Forelimb muscle (tissue), 1 donor: ENCODE measurements around the gene SDC4. TPM values are rescaled to one million over a fixed set of nuclear protein-coding genes. Genes with fewer than 3 reads are reported as not detected.

Source experiments
- DNase-seq: peaks from one replicate; pipeline ENCODE4 v3.0.0-alpha.2; 2013; ENCODE audit warnings: low read depth
- polyA plus RNA-seq: library from polyadenylated mRNA; unstranded; fragments of 120-200 nt; gene quantifications from one replicate; pipeline ENCODE4 v1.2.1, GENCODE V29; 2013; ENCODE audit not compliant: insufficient read length

The SDC4 gene, protein sequence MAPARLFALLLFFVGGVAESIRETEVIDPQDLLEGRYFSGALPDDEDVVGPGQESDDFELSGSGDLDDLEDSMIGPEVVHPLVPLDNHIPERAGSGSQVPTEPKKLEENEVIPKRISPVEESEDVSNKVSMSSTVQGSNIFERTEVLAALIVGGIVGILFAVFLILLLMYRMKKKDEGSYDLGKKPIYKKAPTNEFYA
- polyA plus RNA-seq = 8.5 TPM

DNA sequence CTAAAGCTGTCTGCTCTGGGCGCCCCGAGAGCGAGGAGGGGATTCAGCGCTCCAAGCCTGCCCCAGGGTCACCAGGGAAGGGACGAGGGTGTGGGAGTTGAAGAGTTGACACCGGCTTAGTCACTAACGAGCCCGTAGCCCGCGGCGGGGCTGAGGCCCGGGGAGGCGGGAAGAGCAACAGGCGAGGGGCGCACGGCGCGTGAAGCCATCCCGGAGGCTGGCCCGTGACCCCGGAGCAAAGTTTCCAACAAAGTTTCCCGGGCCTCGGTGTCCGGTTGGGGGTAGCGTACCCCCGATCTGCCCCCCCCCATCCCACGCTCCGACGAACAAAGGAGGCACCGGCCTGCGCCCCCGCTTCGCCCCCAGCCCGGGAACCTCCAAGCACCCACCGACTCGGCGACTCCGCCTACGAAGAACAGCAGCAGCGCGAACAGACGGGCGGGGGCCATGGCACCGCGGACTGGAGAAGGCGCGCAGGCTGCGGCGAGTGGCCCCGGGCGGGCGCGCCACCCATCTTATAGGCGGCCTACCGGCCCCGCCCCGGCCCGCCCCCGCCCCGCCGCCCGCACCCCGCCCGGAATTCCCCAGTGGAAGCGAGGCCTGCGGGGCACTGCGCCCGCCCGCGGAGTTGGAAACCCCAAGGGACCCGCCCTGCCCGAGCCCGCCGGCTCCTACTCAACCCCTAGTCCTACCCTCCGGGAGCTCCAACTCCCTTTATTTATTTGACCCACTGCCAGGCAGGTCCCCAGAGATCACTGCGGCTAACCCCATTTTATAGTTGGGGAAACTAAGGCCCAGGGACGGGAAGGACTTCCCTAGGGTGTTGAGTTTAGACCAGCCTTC lies at the start of gene SDC4:
Gene SDC4, minus strand, starts transcription at position 489 of the 843 bp plus-strand sequence. Its CDS starts 40 bp downstream, at position 449.
- no peak for DNase-seq

DNA sequence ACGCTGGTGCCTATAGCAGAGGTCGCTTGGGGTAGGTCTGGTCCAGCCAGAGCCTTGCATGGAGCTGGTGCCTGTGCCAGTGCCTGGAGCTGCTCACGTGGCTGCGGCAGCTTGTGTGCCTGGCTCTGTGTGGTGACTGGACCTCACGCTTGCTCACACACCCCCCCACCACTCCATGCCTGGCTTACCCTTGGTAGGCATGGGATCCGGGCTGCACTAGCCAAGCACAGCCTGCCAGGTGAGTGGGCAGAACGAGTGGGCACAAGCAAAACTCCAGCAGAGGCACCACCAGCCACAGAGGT lies 46.8 kb upstream of the SDC4 start:
- no peak for DNase-seq

DNA sequence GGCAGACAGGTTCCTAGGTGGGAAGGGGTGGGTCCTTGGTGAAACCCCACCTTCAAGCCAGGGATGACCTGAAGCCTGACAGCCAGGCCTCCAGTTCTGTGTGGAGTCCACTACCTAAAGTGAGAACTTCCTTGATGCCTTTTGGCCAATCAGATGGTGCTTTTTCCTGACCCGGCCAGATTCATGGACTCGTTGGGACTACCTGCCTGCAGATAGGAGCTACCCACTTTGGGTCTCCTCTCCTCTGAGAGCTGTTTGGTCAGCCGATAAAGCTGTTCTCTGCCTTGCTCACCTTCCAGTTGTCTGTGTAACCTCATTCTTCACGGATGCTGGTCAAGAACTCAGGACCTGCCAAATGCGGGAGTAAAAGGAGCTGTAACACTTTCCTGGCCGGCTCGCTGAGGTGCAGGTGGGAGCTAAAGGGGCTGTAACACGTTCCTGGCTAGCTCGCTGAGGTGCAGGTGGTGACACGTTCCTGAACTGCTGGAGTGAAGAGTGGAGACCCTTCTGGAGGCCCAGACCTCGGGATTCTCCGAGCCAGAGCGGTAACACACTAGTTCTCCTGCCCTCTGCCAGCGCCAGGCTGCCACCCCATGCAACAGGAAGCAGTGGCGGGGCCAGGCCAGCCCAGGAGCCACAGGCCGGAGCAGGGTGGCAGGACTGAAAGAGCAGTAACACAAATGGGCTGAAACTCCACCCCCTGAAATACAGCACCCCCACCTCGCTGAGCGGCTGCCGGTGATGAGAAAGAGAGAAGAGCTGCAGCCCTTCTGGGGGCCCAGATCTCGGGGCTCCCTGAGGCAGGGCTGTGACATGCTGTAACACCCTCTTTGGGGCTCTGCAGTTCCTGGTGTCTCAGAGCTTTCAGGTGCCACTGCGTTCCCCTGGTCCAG lies 46.2 kb upstream of the SDC4 start:
- no peak for DNase-seq

DNA sequence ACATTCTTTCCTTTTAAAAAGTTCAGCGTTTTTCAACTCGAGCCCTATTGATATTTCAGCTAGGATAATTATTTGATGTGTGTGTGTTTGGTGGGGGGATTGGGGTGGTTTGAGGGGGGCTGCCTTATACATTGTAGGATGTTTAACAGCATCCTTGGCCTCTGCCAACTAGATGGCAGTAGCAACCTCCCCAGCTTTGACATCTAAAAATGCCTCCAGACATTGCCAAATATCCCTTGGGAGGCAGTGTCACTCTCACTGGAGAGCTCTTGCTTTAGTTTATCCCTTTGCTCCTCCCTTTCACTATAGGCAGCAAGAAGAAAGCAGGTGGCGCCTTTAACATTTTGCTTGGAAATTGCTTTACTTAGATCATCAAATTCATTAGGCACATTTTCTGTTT lies 44.5 kb upstream of the SDC4 start:
- no peak for DNase-seq

DNA sequence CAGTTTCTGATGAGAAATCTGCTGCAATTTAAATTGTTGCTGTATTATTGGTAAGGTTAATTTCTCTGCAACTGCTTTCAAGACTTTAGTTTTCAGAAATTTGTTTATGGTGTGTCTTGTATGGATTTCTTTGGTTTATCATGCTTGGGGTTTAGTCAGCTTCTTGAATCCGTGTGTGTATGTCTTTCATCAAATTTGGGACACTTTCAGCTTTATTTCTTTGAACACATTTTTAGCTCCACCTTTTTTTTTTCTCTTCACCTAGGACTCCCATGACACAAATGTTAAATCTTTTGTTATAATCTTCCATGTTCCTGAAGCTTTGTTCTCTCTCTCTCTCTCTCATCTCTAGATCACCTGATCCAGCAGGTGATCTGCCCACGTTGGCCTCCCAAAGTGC lies 43.3 kb upstream of the SDC4 start:
- no peak for DNase-seq

DNA sequence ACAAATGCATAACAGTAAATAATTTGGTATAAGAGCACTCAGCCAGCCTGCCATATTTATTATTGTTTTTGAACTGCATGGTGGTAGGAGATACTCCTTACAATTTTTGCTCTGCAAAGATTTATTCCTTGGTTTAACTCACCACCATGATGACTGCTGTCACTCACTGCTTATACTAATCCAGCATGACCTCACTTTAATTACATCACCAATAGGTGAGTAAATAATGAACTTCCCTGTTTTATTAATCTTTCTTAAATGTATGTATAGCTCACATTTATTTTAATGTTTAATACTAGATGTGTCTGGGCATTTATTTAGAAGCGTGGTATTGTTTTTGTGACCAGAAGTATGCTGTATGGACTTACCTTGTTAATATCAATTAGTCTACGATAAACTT lies 42.7 kb upstream of the SDC4 start:
- DNase-seq = no peak

DNA sequence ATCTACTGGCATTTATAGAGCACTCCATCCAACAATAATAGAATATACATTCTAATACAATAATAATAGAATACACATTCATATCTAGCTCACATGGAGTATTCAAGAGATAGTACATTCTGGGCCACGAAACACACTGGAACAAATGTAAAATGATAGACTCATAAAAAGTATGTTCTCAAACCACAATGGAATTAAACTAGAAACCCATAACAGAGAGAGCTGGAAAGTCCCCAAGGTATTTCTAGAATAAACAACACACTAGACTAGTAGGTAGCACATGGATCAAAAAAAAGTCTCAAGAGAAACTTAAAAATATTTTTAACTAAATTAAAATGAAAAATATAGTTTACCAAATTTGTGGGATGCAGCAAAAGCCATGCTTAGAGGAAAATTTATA lies 39.0 kb upstream of the SDC4 start:
- DNase-seq = no peak

DNA sequence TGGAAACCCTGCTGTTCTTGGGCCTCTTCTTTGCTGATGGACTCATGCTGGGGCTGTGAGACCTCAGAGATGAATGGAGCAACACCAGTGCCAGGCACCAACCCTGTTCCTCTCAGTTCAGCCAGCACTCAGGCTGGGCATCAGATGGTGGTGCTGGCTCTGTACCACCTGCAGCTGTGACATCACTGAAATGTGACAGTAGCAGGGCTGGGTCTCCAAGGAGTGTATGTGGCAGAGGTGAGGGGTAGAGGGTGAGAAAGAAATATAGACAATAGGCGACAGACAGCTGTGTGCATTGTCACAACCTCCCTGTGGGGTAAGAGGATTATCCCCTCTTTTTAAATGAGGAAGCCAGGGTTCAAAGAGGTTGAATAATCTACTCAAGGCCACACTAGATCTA lies 30.0 kb upstream of the SDC4 start, which contains the start of gene TP53TG5:
Gene TP53TG5, minus strand, starts transcription at position 135 of the 400 bp plus-strand sequence. Its CDS starts 89 bp downstream, at position 46.
- DNase-seq = no peak

DNA sequence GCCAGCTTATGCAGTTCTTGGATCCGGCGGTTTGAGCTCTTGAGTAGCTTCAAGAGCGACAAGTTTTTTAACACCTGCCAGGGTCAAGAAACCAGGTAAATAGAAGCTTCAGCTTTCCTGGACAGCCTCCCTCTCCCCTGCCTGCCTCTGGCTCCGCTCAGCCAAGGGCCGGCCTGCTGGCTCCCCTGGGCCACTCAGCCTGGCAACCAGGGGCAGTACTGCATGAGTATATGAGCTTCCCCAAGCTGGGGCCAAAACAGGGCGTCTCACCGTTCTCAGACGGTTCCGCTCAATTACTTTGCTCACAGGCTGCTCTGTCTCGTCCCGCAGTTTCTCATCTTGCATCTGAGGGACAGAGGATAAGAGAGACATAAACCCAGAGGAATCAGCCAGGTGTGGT lies 29.0 kb upstream of the SDC4 start:
- DNase-seq = no peak

DNA sequence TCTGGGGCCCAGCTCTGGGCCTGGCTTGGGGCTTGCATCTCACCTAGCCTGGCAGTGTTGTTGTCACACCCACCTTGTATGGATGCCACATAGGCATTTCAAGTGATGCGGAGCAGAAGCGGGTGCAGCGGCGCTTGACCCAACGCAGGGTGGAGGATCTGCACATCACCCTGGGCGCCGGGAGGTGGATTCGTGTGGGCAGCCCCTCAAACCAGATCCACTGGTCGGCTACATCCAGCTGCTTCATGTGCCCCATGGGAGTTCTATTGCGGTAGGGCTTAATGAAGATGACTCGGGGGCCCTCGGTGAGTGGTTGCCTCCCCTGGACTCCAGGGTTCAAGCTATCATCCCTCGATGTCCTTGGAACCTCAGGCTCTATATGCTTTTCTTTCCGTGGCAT lies 26.7 kb upstream of the SDC4 start:
- DNase-seq = no peak

DNA sequence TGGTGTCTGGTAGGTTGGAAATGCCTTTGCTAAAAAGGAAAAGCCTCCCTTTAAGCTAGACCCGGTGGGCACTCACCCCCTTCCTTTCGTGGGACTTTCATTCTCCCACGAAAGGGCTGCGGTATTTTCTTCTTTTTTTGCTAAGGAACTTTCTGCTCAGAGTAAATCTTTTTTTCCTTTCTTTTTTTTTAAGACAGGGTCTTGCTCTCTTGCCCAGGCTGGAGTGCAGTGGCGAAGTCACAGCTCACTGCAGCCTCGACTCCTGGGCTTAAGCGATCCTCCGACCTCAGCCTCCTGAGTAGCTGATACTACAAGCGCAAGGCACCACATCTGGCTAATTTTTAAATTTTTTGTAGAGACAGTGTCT lies 25.9 kb upstream of the SDC4 start:
- no peak for DNase-seq

DNA sequence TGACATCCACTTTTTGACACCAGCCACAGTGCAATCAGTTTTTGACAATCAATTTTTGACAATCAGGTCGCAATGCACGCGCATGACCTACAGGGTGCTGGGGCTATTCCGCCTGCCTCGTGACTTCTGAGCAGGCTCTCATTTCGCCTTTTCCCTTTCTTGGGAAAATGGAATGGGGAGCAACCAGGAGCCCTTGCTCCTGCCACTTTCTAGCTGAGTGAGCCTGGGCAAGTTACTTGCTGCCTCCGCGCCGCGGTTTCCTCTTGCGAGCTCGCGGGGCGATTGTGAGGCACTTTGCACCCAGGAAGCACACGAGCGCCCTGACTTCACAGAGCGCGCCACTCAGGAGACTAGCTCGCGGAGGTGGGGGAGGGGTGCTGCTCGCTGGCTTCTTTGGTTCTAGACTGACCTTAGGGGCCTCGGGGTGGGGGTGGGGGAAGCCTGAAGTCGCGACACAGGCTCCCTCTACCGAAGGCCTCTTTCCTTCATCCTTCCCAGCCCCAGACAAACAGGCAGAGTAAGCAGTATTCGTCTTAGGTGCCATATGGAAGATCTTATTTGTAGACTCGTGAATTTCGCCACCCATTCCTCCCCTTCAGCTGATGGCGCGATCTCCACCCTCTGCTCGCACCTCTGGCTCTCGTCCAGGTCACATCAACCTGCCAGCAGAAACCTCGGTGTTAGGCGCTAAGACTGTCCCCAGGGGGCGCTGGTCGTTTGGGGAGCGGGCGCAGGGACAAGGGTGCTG lies 25.3 kb upstream of the SDC4 start:
- DNase-seq = no peak

DNA sequence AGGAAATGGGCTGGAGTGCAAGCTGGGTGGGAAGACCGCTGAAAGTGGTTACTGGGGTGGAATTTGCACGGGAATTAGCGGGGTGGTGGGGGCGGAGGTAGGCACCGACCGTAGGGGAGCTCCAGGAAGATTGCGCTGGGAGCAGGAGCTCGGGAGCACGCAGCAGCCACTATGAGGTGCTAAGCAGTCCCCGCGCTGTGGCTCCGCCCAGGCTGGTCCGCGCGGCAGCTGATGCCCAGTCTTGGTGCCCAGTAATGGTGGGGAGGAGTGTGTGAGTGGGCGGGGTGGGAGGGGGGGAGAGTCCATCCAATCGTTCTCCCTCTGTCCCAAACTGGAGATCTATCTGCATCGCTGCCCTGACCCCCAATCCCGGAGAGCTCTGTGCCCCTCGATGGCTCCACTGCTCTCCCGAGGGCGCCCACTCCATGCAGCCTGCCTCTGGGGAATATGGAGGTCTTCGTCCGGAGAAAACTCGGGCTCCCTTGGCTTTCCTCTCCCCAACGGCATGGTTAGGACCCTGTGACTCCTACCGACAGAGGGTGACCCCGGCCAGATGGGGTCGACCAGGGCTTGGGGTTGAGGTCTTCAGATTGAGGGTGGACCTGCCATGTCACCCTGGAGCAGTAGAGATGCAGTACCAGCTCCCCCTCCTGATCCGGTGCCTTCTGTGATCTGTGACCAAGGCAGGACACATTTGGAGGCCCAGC lies 24.6 kb upstream of the SDC4 start:
- DNase-seq = no peak

DNA sequence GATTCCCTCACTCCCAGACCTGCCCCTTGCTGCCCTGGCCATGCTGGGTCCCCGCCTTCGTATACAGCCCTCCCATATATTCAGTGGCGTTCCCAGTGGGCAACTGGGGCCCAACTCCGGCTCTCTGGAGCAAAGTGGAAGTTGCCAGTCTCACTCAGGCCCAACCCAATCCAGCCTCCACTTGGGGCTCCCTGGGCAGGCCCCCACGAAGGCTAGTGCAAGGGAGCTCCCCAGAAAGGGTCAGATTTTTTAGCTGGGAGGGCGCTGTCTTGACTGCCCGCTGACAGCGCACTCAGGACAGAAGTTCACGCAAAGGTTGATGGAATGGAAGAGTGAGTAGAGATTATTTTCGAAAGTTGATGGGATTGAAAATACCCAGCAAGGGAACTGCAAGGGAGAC lies 24.0 kb upstream of the SDC4 start:
- DNase-seq = no peak

DNA sequence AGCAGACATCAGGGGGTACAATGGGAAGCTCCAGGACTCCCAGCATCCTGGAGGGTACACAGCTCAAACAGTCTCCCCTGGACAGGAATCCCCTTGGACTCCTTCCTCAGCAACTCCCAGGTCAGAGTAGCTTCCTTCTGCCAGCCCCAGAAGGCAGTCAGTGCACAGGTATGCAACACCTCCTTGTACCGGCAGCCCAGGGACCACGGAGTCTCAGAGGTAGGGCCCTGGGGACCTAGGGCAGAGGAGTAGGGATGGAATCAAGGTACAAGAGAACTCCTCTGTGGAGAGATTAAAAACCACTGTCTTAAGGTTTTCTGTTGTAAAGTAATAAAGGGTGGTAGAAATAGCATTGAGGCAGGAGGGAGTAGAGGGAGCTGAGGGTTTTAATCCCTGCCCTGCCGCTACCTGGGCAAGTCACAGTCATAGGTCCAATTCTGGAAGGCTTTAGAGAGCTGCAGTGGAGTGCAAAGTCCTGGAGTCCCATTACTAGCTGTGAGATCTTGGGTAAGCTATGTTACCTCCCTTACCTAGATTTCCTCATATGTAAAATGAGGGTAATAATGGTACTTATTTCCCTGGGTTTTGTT lies 22.4 kb upstream of the SDC4 start:
- no peak for DNase-seq

DNA sequence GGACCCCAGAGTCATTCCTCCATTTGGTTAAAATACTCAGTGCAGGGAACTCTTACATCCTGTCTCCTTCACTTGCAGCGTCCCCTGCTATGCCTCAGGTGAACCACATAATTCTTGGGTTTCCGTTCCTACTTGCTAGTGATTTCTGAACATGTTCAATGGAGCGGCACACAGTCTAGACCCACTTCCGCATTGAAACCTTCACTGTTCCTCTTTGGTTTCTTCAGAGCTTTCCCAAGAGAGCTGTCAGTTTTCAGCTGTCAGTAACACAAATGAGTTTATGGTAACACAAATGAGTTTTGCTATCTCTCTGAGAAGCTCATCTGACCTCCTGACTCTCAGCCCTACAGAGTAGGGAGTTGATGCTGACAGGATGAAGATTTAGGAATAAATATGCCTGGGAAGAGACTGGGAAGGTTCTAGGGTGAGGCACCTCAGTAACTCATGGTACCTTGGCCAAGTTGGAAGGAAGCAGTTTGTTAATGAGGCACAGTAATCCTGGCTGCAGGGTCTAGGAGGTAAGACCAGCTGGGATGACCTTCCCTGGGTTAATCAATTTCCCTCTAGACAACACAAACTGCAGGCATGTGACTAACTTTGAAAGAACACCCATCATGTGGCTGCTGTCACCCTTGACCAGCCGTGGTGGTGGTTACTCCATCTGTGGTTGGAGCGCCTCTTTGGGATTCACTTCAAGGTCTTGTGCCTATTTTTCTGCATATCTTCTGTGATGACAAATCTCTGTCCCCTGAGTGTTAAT lies 20.2 kb upstream of the SDC4 start:
- DNase-seq = no peak

DNA sequence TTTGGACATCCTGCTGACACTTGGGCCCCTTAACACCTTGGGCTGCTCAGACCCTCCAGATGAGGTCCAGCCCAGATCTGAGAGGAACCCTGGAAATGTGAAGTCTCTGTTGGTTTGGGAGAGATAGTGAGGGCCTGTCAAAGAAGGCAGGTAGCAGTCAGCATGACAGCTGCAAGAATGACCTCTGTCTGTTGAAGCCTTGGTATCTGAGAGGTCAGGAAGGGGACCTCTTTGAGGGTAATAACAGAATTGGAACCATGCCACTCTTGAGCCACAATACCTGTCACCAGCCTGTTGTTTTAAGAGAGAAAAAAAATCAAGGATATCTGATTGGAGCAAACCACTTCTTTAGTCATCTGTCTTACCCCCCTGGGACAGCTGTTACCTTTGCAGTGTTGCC lies 18.9 kb upstream of the SDC4 start:
- no peak for DNase-seq

DNA sequence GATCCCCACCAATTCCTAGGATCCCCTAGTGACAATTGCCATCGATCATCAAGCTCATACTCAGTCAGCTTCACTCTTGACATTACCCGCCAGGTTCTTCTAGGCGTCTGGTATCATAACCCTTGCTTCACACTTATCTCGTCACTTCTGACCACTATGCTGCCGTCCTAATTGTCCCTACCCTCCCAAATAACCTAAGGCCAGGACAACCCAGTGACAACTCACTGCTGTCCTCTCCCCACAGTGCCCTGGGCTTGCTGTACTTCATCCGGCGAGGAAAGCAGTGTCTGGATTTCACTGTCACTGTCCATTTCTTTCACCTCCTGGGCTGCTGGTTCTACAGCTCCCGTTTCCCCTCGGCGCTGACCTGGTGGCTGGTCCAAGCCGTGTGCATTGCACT lies 18.4 kb upstream of the SDC4 start:
- no peak for DNase-seq

DNA sequence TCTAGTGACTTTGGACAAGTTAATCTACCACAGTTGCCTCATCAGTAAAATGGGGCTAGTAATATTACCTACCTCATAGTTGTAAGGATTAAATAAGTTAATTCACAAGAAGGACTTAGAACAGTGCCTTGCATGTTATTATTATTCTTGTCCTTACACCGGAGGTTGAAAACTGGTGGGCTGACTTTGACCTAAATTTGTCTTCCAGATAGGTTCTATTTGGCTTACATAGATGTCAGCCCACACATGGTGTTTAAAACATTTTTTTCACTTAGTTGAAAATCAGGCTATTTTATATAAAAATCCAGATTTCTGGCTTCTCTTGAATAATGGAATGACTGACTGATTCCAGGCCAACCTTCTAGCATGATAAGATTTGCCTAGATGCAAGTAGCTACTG lies 18.0 kb upstream of the SDC4 start:
- DNase-seq = no peak

DNA sequence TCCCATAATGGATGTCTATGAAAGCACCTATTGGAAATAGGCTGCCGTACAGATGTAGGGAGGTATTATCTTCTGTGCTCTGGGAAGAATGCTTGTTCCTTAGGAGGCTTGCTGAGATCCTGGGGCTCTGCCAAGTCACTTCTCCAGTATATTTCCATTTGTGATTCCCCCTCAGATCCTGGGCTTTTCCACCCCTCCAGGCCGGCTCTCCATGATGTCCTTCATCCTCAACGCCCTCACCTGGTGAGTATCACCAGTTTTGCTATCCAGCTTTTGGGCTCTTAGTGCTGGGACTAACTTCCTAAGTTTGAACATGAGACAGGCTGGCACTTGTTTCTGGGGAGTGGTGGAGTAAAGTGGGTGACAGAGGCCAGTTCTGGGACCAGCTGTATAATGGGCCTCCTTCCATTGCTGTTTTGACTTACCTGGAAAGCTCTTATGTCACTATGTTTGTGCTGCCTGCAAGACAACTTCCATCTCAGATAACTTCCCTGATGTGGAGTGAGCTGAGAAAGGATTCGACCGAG lies 17.3 kb upstream of the SDC4 start:
- no peak for DNase-seq
